Stimulated activated CD8-positive, alpha-beta memory T cell treated with anti-CD3 and anti-CD28 coated beads, Interleukin-7, amount 100 ng/mL, for 4 hours (primary cell): ENCODE measurements around the gene FAM3A.

Experiments
- DNase-seq, 2 donors: peaks; one replicate each; pipeline ENCODE4 v3.0.0-alpha.2; 2020; ENCODE audit warnings: low read depth in 2 of 2

FAM3A gene

DNA sequence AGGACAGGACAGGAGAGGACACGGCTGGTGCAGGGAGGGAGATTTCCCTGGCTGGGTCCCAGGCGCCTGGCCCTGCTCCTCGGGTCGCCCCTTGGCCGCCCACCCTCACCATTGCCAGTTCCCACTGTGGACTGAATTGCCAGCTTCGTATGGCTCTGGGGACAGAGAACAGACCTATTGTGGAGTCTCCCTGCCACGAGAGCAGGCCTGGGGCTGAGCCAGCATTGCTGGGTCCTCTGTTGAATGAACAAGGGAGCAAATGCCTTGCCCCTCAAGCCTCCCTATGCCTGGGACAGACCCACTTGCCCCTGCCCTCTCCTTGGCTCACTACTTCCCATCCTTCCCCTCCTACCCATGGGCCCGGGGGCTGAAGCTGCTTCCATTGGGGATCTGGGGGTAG, 53.6 kb downstream of the FAM3A start:
- no peak for DNase-seq

DNA sequence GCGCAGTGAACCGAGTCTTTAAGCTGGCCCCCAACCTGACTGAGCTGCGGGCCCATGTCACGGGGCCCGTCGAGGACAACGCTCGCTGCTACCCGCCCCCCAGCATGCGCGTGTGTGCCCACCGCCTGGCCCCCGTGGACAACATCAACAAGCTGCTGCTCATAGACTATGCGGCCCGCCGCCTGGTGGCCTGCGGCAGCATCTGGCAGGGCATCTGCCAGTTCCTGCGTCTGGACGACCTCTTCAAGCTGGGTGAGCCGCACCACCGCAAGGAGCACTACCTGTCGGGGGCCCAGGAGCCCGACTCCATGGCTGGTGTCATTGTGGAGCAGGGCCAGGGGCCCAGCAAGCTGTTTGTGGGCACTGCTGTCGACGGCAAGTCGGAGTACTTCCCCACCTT, 55.7 kb downstream of the FAM3A start:
- DNase-seq: no peak

DNA sequence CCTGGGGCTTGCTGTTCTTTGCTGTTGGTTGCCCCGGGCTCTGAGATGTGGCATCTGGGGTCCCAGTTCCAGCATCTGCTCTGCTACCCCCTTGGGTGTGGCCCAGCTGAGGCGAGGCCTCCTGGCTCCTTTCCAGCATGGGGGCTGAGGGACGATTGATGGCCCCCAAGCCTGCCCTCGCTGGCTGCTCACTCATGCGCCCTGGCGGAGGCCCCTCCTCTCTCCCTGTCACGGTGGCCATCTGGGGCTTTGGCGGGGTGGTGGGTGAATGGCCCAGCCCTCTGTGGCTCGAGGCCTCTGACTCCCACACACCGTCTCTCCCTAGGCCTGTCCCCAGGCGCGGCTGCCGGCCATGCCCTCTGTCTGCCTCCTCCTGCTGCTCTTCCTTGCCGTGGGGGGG, 56.2 kb downstream of the FAM3A start:
- DNase-seq: no peak

DNA sequence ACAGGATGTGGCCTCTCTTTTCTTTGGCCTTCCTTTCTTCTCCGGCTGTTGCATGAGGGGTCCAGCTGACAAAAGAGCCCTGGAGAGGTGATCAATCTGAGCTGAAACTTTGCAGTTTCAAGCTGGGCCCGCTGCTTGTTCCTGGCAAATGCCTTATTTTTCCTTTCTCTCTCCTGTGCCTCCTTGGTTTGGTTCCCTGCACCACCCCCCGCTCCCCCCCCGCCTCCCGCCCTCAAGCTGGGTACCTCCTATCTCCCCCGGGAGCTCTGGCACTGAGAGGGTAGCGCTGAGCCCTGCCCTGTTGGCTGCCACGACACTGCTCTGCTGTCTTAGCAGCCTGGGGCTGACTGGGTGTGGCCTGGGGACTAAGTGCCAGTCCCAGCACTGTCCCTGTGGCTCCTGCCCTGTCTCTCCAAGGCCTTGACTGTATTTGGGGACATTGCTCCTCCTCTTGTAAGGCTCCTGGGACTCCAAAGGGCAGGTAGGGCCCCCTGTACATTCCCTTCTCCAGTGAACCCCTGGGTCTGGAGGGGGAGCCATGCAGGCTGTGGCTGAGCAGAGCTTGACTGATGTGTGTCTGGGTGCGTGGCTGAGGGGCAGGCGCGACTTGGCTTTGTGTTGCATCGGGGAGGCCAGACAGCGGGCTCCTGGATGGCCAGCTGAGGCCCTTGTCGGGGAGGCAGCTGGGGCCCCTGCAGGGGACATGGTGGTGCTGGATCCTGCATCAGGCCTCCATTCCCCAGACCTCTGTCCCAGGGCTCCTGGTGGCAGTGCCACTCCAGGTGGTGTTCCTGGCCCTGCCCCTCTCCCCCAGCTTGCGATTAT, 56.9 kb downstream of the FAM3A start:
- DNase-seq: no peak

DNA sequence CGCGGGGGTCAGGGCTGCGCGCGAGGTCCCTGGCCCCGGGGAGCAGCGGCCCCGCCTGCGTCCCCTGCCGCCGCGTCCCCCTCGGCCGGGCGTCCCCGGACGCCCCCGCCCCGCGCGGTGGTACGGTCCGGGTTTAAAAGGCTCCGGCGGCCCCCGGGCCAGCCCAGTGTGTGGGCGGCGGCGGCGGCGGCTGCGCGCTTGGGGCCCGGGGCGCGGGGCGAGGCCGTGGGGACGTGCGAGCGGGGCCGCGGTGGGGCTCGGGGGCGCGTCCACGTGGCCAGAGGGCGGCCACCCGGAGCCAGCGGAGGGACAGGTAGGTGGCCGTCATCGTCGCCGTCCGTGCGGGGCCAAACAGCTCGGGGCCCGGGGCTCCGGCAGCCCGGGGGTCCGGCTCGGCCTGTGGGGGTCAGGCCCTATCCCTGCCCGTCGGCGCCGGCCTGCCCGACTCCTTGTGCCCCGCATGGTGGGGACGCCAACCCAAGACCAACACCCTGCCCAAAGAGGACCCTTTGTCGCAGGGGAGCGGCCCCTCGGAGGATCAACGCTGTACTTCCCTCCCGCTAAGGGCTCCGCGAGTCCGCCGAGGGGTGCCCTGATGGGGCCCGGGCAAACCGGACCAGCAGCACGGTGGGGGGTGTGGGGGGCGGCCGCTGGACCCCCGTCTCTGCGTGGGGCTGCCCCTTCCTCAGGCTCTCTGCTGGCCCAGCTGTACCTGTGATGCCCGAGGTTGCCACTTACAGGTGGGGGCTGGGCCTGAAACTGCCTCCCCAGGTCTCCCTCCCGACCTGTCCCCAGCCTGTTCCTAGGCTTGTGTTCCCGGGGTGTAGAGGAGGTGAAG, 57.7 kb downstream of the FAM3A start, which contains the start of gene PLXNA3:
Gene PLXNA3 (plus strand): TSS at position 166 of the 838 bp plus-strand sequence. CDS start 1,903 bp downstream, outside the sequence.
- DNase-seq: peak in 1 of 2 donors; percentile 52

DNA sequence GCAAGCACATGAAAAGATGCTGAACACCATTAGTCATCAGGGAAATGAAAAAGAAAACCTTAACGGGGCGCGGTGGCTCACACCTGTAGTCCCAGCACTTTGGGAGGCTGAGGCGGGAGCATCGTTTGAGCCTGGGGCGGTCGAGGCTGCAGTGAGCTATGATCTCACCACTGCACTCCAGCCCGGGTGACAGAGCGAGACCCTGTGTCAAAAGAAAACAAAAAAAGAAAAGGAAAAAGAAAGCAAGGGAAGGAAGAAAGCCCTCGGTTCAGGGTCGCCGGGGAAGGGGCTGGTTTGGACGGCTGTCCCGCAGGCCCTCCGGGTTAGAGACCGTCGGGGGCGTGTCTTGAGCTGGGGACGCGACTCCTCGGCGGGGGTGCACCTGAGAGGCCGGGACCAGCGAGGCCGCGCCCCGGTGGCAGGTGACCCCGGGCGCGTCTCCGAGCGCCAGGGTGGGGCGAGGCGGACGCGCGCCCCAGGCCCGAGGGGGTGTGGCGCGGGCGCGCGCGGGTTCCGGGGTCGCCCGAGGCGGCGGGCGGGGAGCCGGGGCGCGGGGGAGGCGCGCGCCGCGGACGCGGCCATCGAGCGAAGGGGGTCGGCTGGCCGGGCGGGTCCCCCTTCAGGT, 58.4 kb downstream of the FAM3A start:
- peak in 1 of 2 donors; percentile 50 for DNase-seq
